ENCODE data around the gene STX16.

The STX16 gene

DNA sequence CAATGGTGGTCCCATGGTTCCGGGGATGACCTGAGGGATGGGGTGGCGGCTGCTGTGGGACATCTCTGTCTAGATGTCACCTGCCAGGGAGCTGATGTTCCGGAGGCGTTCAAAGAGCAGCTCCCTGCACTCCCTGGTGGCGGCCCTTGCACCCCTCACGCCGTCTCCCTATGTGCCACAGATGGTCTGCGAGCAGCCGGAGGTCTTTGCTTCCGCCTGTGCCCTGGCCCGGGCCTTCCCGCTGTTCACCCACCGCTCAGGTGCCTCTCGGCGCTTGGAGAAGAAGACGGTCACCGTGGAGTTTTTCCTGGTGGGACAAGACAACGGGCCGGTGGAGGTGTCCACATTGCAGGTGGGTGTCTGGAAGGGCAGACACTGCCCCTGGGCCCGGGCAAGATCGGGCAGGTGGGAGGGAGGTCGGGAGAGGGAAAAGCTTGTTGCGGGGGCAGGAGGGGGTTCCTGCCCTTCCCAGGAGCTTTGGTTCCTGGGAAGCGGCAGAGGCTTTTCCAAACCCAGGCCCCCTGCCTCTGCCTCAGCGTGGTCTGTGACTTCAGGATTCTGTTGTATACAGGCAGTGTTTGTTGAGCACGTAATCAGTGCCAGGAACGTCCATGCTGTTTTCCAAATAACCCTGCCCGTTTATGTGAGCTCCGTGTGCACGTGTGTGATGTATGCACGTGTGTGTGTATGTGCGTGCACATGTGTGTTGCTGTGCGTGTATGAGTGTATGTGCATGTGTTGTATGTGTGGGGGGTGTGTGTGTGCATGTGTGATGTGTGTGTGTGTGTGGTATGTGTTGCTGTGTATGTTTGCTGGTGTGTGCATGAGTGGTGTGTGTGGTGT is 43.4 kb downstream of the STX16 start:
- Histone ChIP-seq H3K9me3 (ENCODE audit: severe bottlenecking) (no peaks in the 10 kb centered on the region), H3K36me3 (peaks cover 7% of the 10 kb centered on the region), H3K27ac (no peak overlapping the region), H3K4me3 (ENCODE audit: low read depth, low read length) (no peak overlapping the region), H3K27me3 (ENCODE audit: insufficient read depth, low read depth, severe bottlenecking) (no peaks in the 10 kb centered on the region)
- DNase-seq = no peak
- TF ChIP-seq, protein P1, sequence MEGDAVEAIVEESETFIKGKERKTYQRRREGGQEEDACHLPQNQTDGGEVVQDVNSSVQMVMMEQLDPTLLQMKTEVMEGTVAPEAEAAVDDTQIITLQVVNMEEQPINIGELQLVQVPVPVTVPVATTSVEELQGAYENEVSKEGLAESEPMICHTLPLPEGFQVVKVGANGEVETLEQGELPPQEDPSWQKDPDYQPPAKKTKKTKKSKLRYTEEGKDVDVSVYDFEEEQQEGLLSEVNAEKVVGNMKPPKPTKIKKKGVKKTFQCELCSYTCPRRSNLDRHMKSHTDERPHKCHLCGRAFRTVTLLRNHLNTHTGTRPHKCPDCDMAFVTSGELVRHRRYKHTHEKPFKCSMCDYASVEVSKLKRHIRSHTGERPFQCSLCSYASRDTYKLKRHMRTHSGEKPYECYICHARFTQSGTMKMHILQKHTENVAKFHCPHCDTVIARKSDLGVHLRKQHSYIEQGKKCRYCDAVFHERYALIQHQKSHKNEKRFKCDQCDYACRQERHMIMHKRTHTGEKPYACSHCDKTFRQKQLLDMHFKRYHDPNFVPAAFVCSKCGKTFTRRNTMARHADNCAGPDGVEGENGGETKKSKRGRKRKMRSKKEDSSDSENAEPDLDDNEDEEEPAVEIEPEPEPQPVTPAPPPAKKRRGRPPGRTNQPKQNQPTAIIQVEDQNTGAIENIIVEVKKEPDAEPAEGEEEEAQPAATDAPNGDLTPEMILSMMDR (IDR thresholded peaks at IDR 0.05; ENCODE audit: low read depth, low read length) = no peak

DNA sequence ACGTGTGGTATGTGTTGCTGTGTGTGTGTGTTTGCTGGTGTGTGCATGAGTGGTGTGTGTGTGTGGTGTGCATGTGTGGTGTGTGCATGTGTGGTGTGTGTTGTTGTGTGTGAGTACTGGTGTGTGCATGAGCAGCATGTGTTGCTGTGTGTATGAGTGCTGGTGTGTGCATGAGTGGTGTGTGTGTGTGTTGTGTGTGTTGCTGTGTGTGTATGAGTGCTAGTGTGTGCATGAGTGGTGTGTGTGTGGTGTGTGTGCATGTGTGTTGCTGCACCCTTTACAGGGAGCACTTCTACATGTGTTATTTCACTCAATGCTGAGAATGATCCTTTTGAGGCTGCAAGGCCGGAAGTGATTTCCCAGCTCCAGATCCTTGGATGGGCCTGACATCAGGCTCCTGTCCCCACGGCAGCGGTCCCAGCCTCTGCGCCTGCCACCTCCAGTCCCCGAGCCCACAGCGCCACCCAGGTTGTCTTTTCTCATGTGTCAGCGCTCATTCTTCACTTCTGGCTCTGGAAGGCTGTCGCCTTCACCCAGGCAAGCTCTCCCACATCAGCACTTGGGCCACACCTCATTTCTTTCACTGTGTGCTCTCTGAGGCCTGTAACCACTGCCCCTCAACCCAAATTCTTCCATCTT is 44.1 kb downstream of the STX16 start:
- no peak overlapping the region for H3K4me3 ChIP-seq (ENCODE audit: low read depth, low read length)
- no peak for DNase-seq

DNA sequence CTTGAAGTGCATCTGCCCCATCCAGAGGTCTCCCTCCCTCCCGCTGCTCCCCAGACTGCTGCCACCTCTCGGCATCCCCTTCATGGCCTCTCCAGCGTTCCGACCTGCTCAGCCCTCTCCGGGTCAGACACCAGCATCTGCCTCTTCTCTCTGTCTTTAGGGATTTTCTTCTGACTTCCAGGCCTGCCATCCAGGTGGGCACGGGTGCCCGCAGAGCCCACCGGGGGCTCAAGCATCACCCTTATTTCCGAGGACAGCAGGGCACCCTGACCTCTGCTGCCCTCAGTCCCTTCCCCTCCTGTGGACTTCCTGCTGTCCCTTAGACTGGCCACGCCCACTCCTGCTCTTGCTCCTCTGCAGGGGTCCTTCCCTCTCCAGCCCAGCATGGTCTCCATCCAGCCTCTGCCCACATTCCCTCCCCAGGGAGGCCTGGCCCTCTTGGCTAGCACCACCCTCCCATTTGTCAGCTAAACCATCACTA is 44.9 kb downstream of the STX16 start:
- no peaks in the 10 kb centered on the region for H3K27me3 ChIP-seq (ENCODE audit: insufficient read depth, low read depth, severe bottlenecking)
- no peaks in the 10 kb centered on the region for H3K9me3 ChIP-seq (ENCODE audit: severe bottlenecking)
- H3K27ac ChIP-seq = no peak overlapping the region
- DNase-seq = no peak
- no peak overlapping the region for H3K4me3 ChIP-seq (ENCODE audit: low read depth, low read length)
- TF ChIP-seq, protein P1 (IDR thresholded peaks at IDR 0.05; ENCODE audit: low read depth, low read length) = no peak
- peaks cover 12% of the 10 kb centered on the region for H3K36me3 ChIP-seq

More for the DNA sequence above, 44.1 kb downstream of the STX16 start:
- TF ChIP-seq, protein P1 (IDR thresholded peaks at IDR 0.05; ENCODE audit: low read depth, low read length) = 0 out of 2 replicates have a peak, but pooled peaks have one; percentile 6
- Histone ChIP-seq H3K27ac (no peak overlapping the region), H3K36me3 (peaks cover 9% of the 10 kb centered on the region), H3K27me3 (ENCODE audit: insufficient read depth, low read depth, severe bottlenecking) (no peaks in the 10 kb centered on the region), H3K9me3 (ENCODE audit: severe bottlenecking) (no peaks in the 10 kb centered on the region)

DNA sequence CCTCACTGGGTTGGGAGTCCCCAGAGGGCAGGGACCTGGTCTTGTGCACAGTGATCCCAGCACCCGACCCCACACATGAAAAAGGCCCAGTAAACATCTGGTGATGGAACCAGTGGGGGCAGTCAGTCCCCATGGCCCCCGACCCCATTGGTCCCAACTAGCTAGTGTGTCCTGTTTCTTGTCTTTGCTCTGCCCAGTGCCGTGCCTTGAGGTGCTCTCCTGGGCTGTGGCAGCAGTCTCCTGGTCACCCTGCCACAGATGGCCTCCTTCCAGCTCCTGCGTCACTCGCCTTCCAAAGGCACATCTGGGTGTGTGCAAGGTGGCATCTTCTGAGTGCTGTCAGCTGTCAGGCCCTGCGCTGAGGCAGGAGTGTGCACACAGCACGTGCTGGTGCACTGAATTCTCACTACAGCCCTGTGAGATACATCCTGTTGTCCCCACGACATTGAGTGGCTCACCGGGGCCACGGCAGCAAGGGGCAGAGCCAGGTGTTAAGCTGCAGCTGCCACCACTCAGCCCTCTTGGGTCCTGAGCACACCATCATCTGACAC is 45.4 kb downstream of the STX16 start:
- no peak for DNase-seq
- H3K36me3 ChIP-seq = peaks cover 12% of the 10 kb centered on the region
- no peaks in the 10 kb centered on the region for H3K9me3 ChIP-seq (ENCODE audit: severe bottlenecking)
- no peak overlapping the region for H3K27ac ChIP-seq
- H3K27me3 ChIP-seq (ENCODE audit: insufficient read depth, low read depth, severe bottlenecking) = no peaks in the 10 kb centered on the region
- no peak overlapping the region for H3K4me3 ChIP-seq (ENCODE audit: low read depth, low read length)
- TF ChIP-seq, protein P1 (IDR thresholded peaks at IDR 0.05; ENCODE audit: low read depth, low read length) = no peak

DNA sequence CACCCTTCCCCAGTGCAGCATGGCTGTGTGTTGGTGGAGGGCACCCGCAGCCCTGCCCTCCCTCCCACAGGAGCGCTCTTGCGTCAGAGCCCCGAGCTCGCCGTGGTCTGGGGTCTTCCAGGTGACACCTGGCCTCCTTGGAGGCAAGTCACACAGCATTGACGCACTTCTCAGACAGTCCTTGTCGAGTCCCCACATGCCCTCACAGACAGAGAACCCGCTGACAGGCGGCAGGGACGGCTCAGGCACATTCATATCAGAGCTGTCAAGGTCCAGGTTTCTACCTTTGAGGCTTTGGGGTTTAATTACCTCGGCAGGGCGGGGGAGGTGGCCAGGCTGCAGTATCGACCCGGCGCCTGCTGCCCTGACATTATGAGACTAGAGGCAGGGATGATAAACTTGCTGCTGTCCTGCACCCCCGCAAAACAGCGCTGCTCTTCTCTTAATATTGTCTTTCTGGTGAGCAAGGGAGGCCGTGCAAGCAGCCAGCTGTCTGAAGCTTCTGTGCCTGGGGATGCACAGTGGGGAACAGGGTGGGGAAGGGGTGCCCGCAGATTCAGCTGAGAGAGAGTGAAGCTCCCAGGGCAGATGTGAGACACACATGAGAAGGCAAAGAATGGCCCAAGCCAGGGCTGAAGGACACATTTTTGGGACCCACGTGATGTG is 46.3 kb downstream of the STX16 start:
- no peaks in the 10 kb centered on the region for H3K27me3 ChIP-seq (ENCODE audit: insufficient read depth, low read depth, severe bottlenecking)
- DNase-seq = peak; percentile 33
- H3K4me3 ChIP-seq (ENCODE audit: low read depth, low read length) = no peak overlapping the region
- no peaks in the 10 kb centered on the region for H3K9me3 ChIP-seq (ENCODE audit: severe bottlenecking)
- TF ChIP-seq, protein P1 (IDR thresholded peaks at IDR 0.05; ENCODE audit: low read depth, low read length) = no peak
- peaks cover 12% of the 10 kb centered on the region for H3K36me3 ChIP-seq
- H3K27ac ChIP-seq = no peak overlapping the region

Data from WERI-Rb-1 (cell line).